NCI-H2227 treated with DMSO at 0.1 percent for 48 hours (cell line): ENCODE measurements around the gene NSG1.

ENCODE experiments used
- DNase-seq: peaks from one replicate; lab custom pipeline; 2025; lab: John Stamatoyannopoulos, UW

NSG1 gene

DNA sequence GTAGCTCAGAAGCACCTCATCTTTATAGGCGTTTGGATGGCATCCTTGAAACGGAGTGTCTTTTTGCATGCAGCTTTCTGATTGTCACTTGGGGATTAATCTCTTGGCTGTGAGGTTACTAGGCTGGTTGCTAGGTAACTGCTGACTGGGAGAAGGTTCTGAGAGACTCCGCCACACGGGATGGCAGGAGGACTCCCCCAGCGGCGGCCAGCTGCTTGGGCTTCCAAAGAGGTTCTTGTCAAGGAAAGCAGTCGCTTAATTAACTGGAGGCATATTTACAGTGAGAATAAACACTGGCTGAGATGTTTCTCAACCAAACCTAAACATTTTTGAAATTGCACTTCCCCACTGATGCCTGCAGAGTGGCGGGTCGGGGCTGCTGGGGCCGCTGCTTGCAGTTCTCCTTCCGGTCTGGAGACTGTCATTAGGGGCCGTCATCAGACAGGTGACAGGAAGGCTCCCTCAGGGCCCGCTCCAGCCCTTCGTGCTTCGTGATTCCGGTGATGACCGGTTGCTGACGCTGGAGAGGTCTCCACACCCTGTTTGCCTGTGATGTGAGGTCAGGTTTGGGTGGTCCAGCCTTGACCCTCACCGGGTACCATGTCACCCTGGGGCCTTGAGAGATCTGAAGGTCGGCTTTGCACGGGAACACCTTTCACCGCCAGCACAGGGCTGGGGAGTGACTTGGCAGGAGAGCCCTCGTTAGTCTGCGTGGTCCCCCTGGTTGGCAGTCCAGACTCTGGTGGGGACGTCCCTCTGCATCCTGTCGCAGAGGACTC, 9.1 kb downstream of the NSG1 start:
- DNase-seq, result no peak

DNA sequence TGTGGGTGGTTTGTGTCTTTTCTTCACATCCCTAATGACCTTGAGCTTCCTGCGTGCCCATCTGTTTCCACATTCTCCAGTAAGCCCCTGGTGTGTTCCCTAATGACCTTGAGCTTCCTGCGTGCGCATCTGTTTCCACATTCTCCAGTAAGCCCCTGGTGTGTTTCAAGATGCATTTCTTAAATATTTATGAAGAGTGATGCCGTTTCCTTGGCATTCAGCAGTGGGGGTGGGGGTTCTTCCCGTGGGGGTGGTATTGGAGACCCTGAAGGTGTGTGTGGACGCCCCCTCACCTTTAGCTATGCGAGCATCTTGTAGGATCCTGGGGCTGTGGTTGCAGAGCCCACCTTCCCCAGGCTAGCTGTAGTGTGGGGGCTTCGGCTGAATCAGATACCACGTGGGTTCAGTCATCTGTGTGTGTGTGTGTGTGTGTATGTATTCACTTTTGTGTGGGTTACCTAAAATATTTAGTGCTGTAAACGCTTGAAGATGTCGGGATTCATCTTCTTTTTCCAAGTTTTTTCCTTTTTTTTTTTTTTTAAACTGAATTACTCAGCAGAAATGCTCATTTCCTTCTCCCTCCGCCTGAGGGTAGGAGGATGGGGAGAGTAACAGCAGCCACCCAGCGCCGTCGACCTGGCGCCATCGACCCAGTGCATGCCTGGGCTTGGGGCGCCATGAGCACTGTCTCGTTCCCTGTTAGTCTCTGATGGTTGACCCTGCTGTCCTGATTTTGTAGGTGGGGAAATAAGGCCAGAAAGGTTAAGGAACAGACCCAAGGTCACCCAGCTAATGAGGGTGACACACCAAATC, 9.9 kb downstream of the NSG1 start:
- DNase-seq, result no peak

DNA sequence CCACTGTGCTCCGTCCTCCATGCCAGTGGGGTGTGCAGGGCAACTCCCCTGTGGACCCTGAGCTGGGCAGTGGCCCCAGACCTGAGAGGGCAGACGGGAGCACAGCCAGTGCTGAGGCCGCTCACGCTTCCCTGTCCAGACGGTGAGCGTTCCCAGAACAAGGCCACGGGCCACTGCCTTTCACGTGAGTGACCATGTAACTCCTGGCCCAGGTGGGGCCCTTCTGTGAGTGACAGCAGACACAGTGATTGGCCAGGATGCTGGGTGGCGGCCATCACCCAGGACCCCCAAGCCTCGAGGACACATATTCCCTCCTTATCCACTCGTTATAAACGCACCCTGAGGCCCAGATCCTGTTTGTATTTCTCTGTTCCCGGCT, 10.5 kb downstream of the NSG1 start:
- DNase-seq, result no peak

DNA sequence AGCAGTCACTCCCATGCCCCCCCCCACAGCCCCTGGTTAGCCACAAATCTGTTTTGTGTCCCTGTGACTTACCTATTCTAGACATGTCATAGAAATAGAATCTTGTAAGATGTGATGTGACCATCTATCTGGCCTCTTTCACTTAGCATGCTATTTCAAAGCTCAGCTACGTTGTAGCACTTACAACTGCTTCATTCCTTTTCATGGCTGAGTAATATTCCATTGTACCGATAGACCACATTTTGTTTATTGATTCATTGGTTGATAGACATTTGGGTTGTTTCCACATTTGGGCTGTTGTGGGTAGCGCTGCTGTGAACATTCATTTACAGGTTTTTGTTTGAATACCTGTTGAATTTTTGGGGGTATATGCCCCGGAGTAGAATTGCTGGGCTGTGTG, 11.5 kb downstream of the NSG1 start:
- no peak for DNase-seq

DNA sequence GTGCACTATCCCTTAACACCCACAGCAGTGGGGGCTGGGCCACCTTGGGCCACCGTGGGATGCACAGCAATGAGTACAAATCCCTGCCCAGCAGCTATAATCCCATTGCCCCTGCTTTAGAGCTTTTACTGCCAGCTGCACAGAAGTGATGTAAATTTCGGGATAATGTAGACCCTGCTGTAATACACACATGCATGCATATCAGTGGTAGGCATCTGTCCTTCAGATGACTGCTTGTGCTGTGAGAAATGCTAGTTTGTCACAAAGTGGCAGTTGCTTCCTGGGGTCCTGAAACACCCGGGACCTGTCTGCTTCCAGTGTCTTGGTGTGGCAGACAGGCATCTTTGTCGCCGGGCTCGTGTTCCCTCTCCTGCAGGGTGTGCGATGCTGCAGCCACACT, 14.1 kb downstream of the NSG1 start:
- no peak for DNase-seq

DNA sequence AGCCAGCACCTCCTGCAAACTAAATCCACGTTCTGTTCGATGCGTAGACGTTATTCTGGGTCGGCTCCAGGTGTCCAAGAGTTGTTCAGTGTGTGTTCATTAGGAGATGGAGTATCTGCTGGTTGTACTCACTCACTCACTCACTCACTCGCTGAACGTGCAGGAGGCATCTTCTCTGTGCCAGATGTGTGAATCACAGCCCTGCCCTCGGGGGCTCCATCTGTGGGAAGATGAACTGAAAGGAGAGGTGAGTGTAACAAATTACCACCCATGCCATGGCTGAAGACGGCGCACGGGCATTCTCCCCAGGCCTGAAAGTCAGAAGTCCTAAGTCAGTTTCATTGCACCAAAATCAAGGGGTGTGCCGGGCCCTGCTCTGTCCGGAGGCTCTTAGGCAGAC, 16.1 kb downstream of the NSG1 start:
- DNase-seq, result no peak

DNA sequence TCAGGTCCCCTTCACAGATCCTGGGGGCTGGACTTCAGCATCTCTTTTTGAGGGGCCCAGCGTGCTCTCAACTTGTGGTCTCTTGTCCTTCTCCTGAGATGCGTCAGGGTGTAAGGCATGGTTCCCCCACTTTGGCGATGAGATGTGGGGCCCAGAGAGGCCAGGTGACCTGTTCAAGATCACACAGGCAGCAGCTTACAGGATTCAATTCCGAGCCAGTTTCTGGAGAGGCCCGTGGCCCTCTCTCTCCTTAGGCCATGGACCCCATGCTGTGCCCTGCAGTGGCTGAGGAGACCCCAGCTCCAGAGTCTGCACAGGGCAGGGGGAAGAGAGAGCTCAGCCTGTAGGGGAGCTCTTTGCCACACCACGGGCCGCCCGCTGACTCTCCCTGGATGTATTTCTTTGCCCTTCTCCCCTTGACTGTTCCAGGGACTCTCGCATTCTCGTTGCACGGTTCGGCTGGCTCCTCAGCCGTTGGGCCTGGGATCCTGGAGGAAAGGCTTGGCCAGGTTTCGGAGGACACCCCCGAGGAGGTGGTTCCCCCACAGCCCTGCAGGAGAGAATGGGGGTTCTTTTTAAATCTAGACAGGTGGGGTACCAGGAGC, 18.6 kb downstream of the NSG1 start:
- no peak for DNase-seq

DNA sequence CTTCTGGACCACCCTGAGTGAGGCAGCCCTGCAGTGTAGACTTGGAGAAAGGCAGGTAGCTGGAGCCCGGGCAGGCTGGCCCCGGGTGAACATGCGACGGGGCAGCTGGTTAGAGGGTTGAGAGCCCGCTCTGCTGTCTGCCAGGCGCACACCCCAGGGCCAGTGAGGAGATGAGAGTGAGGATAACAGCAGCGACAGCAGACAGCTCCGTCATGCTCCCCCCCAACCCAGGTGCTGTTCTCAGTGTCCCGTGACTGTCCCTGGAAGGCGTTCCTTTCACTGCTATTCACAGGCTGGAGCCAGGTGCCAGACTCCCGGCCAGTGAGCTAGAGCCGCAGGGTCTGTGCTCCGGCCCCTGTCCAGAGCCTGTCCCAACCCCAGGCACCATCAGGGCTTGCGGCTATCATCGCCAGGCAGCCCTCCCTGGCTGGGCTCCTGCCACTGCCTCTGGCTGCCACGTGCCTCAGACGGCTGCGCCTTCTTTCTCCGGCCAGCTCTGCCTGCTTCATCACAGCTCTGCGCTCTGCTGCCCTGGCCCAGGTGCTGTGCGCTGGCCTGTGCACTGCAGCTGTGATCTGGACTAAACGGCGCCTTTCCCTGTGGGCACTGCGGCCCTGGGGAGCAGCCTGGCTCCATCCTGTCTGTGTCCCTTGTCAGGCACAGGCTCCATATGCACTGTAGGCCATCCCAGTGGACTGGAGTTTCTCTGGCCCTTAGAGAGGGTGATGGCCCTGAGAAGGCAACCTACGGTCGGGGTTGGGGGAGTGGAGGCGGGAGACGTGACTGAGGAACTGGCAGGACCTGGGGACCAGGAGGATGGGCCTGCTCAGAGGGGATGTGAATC, 19.8 kb downstream of the NSG1 start:
- DNase-seq, result no peak

DNA sequence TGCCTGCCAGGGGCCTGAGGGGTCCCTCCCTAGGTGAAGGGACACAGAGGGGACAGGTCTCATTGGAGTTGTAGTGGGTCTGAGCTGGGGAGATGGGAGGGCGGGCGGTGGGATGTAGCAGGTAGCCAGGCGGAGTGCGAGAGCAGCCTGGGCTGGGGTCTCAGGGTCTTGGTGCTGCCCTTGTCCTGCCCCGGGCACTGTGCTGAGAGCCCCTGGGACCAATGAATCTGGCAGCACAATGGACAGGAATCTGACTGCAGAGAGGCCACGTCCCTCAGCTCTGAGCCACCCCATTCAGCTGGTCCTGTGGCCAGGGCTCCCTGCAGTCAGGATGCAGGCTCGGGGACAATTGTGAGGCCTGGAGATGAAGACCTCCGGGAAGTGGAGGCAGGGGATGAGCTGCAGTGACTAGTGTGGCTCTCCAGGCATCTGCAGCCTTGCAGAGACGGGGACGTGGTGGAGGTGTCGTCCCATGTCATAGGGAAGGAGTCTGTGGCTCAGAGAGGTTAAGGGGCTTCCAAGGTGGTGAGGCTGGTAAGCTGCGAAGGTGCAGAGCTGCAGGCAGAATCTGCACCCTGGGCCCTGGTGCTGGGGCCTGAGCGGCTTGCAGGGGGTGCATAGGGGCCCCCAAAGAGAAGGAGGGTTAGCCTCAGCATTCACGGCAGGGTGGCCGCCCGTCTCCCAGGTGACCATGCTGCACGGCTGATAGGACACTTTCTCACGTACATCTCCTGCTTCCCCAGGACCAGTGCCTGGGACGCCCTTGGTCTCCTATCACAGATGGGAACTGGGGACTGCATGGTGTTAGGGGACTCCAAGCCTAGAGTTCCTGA, 20.6 kb downstream of the NSG1 start:
- DNase-seq, result no peak

DNA sequence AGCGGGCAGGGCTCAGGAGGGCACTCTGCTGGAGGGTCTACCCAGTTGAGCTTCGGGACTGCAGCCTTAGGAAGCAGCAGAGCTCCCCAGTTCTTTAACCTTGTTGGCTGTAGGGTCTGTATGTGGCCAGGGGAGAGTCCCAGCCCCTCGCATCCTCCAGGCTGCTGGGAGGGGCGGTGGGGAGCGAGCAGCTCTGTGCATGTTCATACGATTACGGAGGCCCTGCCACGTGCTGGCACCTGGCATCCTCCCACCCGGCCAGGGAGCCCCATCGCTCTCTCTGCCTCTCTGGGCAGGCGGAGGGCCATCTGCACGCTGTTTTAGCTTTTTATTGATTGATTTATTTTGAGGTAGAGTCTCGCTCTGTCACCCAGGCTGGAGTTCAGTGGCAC, 21.2 kb downstream of the NSG1 start:
- no peak for DNase-seq

DNA sequence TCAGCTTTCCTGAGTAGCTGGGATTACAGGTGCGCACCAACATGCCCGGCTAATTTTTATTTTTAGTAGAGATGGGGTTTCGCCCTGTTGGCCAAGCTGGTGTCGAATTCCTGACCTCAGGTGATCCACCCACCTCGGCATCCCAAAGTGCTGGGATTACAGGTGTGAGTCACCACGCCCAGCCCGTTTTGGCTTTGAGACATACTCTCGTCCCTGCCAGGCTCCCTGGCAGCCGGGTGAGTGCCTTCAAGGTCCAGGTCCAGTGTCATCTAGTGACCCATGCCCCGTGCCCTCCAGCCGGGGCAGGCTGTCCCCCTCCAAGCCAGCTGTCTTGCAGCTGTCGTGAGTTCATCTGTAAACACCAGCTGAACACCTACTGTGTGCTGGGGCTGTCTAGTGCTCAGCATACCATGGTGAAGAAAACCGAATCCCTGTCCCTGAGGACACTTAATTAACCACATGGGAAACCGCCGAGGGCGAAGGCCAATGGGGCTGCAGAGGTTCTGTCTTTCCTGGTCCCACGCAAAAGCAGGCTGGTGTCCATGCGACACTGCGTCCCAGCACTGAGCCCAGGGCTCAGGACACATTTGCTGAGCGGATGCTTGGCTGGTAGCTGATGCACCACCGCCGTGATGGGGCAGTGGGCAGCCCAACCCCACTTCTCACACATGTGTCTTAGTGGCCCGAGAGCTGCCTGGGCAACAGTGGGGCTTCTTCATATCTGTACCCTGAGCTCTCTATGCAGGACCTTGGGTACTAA, 21.9 kb downstream of the NSG1 start:
- DNase-seq, result no peak

DNA sequence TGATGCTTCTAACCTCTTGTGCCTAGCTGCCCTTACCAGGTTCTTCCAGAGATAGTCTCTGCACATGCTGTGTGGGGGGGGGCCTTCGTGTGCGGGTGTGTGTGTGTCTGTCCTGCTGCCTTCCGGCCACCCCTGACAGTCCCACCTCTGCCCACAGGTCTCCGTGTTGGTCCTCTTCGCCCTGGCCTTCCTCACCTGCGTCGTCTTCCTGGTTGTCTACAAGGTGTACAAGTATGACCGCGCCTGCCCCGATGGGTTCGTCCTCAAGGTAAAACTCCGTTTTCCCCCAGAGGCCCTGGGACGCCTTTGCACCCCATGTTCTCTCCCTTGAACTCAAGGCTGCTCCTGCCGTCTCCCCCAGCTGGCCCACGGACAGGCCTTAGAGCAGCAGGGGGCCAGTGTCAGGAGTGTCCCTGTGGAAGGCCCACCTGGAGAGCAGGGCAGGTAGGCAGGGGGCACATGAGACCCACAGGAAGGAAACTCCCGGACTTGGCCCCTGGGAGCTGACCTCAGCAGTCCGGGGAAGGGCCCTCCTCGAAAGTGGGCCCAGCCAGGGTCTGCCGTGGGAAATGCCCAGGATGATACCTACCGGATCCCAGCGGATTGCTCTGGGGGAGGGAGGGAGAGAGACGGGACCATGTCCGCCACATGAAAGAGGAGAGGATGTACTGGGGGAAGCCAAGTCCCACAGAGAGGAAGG, 22.7 kb downstream of the NSG1 start:
- DNase-seq, result no peak

DNA sequence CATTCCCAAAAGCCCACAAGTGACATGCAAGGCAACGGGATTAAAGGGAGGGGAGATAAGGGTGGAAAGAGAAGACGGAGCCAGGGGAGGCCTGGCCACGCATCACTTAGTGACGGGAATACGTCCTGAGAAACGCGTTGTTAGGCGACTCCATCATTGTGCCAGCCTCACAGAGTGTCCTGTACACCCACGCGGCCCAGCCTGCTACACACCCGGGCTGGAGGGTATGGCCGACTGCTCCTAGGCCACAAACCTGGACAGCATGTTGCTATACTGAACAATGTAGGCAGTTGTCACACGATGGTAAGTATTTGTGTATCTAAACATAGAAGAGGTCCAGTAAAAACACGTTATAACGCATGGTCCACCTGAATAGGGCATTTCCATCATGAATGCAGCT, 23.4 kb downstream of the NSG1 start:
- DNase-seq, result no peak

DNA sequence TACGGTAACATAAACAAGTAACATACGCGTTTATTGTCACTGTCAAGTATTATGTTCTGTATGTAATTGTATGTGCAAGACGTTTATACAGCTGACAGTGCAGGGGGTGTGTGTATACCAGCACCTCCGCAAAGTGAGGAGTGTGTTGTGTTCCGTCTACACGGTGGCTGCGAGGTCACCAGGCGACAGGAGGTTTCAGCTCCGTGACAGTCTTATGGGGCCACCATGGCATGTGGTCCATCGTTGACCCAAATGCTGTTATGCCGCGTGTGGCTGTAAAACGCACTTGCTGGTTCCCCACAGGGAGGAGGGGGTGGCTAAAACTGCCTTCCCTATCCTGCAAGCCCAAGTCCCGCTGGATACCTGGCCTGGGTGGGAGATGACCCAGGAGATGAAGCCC, 25.0 kb downstream of the NSG1 start:
- no peak for DNase-seq

DNA sequence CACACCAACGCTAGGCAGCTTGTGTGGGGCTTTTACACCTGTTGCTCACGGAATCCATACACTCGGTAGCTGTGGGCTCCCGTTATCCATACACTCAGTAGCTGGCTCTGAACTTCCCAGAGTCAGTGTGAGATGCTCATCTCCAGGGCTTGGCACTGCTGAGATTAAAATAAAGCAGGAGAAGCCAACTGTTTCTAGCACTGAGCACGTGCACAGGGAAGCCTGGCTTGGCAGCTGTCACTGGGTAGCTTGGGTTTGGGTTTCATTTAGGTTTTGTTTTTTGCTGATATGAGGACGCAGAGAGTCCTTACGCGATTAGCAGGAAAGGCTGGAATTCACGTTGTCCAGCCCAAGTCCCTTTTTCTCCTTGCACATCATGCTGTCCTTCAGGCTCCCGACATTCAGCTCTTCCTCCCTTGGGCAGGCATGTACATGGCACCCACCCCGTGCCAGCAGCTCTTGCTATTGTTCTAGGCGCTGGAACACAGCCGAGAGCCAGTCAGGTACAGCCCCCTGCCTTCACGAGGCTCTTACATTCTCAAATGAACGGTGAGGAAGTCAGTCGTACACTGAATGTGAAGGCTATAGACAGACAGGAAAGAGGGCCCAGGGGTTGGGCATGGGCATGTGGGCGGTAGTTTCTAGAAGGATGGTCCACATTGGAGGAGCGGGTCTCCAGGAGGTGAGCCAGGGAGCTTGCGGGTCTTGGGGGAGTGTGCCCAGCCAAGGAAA, 25.9 kb downstream of the NSG1 start:
- DNase-seq, result no peak

DNA sequence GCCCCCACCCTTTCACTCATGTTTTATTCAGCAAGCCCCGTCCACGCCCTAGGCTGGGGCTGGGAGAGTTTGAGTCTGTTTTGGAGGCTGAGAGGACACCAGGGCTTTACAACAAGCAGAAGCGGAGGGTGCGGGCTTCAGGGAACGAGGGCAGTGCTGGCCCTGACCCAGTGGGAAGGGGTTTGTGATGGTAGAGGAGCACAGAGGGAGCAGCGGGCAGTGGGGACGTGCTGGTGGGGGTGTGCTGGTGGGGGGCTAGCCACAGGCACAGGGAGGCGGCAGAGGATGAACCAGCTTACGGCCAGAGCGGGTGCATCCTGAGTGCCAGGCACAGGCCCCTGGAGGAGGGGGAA, 26.4 kb downstream of the NSG1 start:
- DNase-seq, result no peak

DNA sequence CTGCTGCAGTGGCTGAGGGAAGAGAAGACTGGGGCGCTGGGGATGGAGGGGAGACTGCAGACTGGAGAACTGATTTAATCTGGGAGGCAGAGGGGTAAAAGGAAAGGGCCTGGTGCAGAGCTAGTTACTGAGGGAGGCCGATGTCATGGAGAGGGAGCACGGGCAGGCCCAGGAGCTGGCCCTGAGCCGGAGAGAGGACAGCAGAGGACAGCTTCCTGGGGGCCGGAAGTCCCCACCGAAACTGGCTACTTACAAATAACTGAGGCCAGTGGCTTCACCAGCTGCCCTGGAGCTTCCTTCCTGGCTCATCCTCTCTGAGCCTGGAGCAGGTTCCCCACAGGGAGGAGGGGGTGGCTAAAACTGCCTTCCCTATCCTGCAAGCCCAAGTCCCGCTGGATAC, 26.9 kb downstream of the NSG1 start:
- DNase-seq, result no peak

DNA sequence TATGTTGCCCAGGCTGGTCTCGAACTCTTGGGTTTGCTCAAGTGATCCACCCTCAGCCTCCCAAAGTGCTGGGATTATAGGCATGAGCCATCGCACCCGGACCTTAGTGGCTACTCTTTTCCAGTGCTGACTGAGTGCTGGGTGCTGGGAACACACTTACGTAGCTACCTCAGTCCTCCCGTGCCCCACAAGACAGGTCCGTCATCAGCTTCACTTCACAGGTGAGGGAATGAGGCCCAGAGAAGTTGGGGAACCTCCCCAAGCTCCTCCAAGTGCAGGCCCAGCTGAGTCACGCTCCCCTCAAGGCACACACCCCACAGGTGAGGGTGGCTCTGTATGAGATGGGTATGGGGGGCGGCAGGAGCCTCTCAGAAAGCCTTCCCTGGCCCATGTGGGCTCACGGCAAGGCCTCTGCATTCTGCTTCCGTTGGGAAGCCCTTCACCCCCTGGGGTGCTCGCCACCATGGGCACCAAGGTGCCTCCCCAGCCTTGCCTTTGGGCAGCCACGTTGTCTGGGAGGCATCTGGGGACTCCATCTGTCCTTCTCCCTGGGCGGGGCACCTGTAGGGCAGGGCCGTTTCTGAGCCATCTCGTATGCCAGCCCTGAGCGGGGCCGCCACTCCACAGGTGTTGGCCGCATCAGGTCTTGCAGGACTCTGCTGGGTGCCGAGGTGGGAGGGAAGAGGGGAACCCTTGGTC, 28.4 kb downstream of the NSG1 start:
- no peak for DNase-seq
